Iris pigment epithelial cell (primary cell): ENCODE data around the gene ABCA7.

ENCODE experiments used
- DNase-seq: peaks from one replicate; pipeline ENCODE4 v3.0.0-alpha.2; 2011; ENCODE audit warnings: low read depth

Gene ABCA7

DNA sequence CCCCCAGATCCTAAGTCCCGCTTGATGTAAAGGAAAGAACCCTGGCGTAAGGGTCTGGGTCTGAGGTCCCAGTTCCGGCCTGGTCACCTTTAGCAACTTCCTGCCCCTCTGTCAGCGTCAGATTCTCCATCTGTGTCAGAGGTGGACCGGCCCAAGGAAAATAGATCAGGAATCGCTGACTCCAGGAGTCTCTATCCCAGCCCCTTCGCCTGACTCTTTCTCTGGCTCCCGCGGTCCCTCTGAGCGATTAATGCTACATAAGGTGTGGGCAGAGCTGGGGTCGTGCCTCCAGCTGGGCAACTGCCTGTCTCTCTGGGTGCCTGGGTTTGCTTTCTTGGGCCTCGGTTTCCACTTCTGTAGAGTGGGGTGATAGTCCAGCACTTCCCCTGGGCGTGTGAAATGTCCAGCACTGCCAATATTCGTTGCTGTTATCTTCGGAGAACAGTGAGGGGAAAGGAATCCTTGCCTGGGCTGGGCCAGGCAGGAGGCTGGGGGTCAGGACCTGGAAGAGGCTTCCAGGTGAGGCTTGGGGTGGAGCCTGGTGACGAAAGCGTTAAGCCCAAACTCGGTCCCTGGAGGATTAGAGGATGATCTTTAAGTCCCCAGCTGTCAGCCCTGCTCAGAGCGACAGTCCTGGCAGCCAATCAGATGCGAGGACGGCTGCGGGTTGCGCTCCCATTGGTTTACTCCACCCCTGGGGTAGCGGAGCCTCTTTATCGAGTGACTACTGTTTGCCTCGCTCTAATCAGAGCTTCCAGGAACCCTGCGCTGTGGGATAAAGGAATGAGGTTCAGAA is 767 bp downstream of the ABCA7 start:
- peak; percentile 95 for DNase-seq

DNA sequence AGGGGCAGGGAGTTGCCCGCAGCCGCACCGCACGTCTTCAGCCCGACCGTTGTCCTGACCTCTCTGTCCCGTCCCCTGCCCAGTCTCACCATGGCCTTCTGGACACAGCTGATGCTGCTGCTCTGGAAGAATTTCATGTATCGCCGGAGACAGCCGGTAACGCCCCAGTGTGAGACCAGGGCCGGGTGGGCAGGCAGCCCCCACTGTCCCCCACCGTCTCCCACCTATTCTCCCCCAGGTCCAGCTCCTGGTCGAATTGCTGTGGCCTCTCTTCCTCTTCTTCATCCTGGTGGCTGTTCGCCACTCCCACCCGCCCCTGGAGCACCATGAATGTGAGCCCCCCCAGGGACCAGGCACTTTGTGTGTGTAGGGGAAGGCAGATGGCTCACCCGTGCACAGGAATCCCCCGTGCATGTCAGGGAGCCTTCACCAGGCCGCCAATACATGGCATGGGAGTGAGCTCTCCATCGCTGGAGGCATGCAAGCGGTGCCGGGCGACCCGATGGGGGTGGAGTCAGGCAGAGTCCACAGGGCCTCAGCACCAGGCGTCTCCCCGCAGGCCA is 1.4 kb downstream of the ABCA7 start:
- DNase-seq, result no peak

- no peak for DNase-seq
These were observed 2.2 kb downstream of the ABCA7 start for GRCh38 chr19:1041835-1042685.

- peak; percentile 35 for DNase-seq
These were observed 3.0 kb downstream of the ABCA7 start for GRCh38 chr19:1042689-1043511.

GRCh38 chr19:1045247-1045603 is 5.3 kb downstream of the ABCA7 start:
- peak; percentile 50 for DNase-seq

GRCh38 chr19:1046117-1046626 is 6.3 kb downstream of the ABCA7 start:
- no peak for DNase-seq

GRCh38 chr19:1046836-1047695 is 7.2 kb downstream of the ABCA7 start:
- no peak for DNase-seq

DNA sequence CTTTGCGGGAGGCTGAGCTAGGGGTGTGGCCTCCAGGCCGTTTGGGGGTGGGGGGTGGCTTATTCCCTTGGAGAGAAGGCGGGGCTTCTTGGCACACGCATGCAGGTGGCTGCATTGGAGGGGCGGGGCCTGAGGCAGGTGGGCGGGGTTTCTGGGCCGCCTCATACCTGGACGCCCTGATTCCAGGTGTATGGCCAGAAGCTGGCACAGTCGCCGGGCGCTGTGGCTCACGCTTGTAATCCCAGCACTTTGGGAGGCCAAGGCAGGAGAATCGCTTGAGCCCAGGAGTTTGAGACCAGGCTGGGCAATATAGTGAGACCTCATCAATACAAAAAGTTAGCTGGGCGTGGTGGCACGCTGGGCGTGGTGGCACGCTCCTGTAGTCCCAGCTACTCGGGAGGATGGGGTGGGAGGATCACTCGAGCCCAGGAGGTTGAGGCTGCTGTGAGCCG is 7.8 kb downstream of the ABCA7 start:
- DNase-seq, result no peak

DNA sequence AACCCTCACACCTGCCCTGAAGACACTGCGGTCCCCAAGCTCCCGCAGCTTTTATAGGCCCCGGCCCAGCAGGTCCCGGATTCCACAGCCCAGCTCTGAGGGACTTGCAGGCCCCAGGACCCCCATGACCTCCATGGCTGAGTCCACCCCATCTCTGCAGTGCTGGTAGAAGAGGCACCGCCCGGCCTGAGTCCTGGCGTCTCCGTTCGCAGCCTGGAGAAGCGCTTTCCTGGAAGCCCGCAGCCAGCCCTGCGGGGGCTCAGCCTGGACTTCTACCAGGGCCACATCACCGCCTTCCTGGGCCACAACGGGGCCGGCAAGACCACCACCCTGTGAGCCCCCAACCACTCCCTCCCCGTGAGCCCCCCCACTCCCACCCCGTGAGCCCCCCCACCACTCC is 9.2 kb downstream of the ABCA7 start:
- no peak for DNase-seq

- DNase-seq, result no peak
These were observed 9.9 kb downstream of the ABCA7 start for GRCh38 chr19:1049800-1050199.

GRCh38 chr19:1050989-1051788 is 11.3 kb downstream of the ABCA7 start:
- DNase-seq, result no peak

- no peak for DNase-seq
These were observed 11.9 kb downstream of the ABCA7 start for GRCh38 chr19:1051791-1052190.

DNA sequence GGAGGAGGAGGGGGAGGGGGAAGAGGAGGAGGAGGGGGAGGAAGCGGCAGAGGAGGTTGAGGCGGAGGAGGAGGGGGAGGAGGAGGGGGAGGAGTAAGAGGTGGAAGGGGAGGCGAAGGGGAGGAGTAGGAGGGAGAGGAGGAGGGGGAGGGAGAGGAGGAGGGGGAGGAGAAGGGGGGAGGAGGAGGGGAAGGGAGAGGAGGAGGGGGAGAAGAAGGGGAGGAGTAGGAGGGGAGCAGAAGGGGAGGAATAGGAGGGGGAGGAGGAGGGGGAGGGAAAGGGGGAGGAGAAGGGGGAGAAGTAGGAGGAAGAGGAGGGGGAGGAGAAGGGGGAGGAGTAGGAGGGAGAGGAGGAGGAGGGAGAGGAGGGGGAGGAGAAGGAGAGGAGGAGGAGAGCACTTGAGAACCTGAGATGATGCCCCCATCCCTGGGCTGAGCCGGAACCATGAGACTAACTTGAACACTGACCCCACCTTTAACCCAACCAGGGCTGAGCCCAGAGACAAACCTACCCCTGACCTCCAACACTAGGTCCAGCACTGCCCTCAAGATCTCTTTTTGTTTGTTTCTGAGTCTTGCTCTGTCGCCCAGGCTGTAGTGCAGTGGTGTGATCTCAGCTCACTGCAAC is 12.6 kb downstream of the ABCA7 start:
- no peak for DNase-seq

DNA sequence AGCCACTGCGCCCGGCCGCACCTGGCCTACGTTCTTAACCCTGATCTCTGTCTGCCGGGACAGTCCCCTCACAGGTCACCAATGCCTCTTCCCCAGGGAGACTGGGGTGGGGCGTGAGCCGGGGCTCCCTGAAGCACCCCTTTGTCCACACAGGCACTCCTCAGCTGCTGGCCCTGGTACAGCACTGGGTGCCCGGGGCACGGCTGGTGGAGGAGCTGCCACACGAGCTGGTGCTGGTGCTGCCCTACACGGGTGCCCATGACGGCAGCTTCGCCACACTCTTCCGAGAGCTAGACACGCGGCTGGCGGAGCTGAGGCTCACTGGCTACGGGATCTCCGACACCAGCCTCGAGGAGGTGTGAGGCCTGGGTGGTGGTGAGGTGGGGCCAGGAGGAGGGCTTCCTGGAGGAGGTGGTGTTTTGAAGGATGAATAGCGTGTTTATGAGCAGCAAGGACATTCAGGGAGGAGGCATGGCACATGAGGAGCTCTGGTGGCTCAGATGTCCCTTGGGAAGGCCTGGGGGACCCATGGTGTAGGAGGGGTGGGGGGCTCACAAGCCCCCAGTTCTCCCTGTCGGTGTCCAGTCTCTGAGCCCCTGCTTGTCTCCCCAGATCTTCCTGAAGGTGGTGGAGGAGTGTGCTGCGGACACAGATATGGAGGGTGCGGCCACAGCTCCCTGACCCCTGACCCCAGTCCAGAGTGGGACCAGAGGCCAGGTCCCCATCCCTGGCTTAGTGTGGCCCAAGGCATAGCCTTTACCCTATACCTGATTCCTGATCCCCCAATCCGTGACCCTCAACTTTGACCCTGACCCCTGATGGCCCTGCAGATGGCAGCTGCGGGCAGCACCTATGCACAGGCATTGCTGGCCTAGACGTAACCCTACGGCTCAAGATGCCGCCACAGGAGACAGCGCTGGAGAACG is 13.5 kb downstream of the ABCA7 start:
- DNase-seq, result no peak

- no peak for DNase-seq
These were observed 14.5 kb downstream of the ABCA7 start for GRCh38 chr19:1054102-1055027.

DNA sequence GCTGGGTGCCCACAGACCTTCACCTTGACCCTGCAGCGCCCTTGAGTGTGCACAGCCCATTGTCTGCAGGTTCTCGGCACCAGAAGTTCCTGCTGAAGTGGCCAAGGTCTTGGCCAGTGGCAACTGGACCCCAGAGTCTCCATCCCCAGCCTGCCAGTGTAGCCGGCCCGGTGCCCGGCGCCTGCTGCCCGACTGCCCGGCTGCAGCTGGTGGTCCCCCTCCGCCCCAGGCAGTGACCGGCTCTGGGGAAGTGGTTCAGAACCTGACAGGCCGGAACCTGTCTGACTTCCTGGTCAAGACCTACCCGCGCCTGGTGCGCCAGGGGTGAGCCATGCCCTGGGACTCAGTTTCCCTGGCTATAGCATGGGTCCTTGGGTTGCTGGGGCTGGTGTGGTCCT is 15.1 kb downstream of the ABCA7 start:
- DNase-seq, result no peak

DNA sequence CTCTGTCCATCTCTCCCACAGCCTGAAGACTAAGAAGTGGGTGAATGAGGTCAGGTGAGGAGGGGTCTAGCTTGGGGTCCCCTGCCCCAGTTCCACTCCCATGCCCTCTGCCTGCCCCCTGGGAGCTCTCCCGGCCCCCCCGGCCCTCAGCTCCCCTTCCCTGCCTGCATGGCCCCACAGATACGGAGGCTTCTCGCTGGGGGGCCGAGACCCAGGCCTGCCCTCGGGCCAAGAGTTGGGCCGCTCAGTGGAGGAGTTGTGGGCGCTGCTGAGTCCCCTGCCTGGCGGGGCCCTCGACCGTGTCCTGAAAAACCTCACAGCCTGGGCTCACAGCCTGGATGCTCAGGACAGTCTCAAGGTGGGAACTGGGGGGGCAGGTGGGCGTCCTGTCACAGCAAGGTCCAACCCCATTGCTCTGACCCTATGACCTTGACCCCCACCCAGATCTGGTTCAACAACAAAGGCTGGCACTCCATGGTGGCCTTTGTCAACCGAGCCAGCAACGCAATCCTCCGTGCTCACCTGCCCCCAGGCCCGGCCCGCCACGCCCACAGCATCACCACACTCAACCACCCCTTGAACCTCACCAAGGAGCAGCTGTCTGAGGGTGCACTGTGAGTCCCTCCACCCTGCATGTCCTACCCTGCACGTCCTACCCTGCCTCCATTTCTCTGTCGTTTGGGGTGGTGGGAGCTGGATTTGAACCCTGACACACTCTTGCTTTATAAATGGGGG is 16.1 kb downstream of the ABCA7 start:
- DNase-seq, result no peak
